ENCODE data around the gene CMTM5.
"Not testable (repeated sequence)": the region's sequence is repeated elsewhere in the genome, so short reads cannot be mapped to it uniquely, and the experiment has no call there.

CMTM5 gene

GRCh38 chr14:23385244-23385641 is 8.4 kb downstream of the CMTM5 start:
- no peak for DNase-seq
- Histone ChIP-seq H3K79me2 (ENCODE audit: insufficient read depth, low read length) (no peaks in the 10 kb centered on the region), H3K9ac (ENCODE audit: low read depth, low read length) (no peak overlapping the region), H3K4me2 (ENCODE audit: insufficient read depth, low read length) (no peak overlapping the region), H3K9me3 (ENCODE audit: insufficient read depth, low read length, severe bottlenecking) (no peaks in the 10 kb centered on the region), H3K27ac (ENCODE audit: low read length) (no peak overlapping the region), H3K36me3 (ENCODE audit: insufficient read depth, low read length) (no peaks in the 10 kb centered on the region), H4K20me1 (ENCODE audit: insufficient read depth, low read length) (peaks cover 3% of the 10 kb centered on the region; the same call in 1 of the 2 replicates), H2AFZ (ENCODE audit: low read depth, low read length) (no peak overlapping the region), H3K27me3 (ENCODE audit: insufficient read depth, low read length, poor library complexity) (peaks cover 15% of the 10 kb centered on the region), H3K4me1 (ENCODE audit: insufficient read depth, low read length) (no peaks in the 10 kb centered on the region), H3K4me3 (ENCODE audit: low read depth in 1 of 2, low read length in 2 of 2) (no peak overlapping the region)
- TF ChIP-seq EZH2 (IDR thresholded peaks at IDR 0.05; ENCODE audit: borderline replicate concordance, low read depth, low read length, severe bottlenecking) (no peak), CTCF (IDR thresholded peaks at IDR 0.05; ENCODE audit: borderline replicate concordance, extremely low read depth, low read length, poor library complexity, severe bottlenecking) (no peak)
- ATAC-seq (ENCODE audit: insufficient read depth, low read depth) = no peak

- H3K4me2 ChIP-seq (ENCODE audit: insufficient read depth, low read length) = no peak overlapping the region
- no peaks in the 10 kb centered on the region for H3K79me2 ChIP-seq (ENCODE audit: insufficient read depth, low read length)
- ATAC-seq (ENCODE audit: insufficient read depth, low read depth) = no peak
- H3K27me3 ChIP-seq (ENCODE audit: insufficient read depth, low read length, poor library complexity) = peaks cover 15% of the 10 kb centered on the region
- H3K9me3 ChIP-seq (ENCODE audit: insufficient read depth, low read length, severe bottlenecking) = no peaks in the 10 kb centered on the region
- no peak overlapping the region for H3K4me3 ChIP-seq (ENCODE audit: low read depth in 1 of 2, low read length in 2 of 2)
- no peaks in the 10 kb centered on the region for H3K4me1 ChIP-seq (ENCODE audit: insufficient read depth, low read length)
- H2AFZ ChIP-seq (ENCODE audit: low read depth, low read length) = no peak overlapping the region
- H3K36me3 ChIP-seq (ENCODE audit: insufficient read depth, low read length) = no peaks in the 10 kb centered on the region
- DNase-seq = no peak
- TF ChIP-seq CTCF (IDR thresholded peaks at IDR 0.05; ENCODE audit: borderline replicate concordance, extremely low read depth, low read length, poor library complexity, severe bottlenecking) = no peak
- no peak for TF ChIP-seq EZH2 (IDR thresholded peaks at IDR 0.05; ENCODE audit: borderline replicate concordance, low read depth, low read length, severe bottlenecking)
- H4K20me1 ChIP-seq (ENCODE audit: insufficient read depth, low read length) = 0 out of 2 replicates have a peak, but pooled peaks cover 3% of the 10 kb centered on the region
- H3K27ac ChIP-seq (ENCODE audit: low read length) = no peak overlapping the region
- H3K9ac ChIP-seq (ENCODE audit: low read depth, low read length) = no peak overlapping the region
These were observed 8.9 kb downstream of the CMTM5 start for GRCh38 chr14:23385642-23386265.

GRCh38 chr14:23386266-23386657 is 9.4 kb downstream of the CMTM5 start:
- H4K20me1 ChIP-seq (ENCODE audit: insufficient read depth, low read length); H2AFZ ChIP-seq (ENCODE audit: low read depth, low read length); ATAC-seq (ENCODE audit: insufficient read depth, low read depth); DNase-seq; H3K4me3 ChIP-seq (ENCODE audit: low read depth in 1 of 2, low read length in 2 of 2); H3K4me1 ChIP-seq (ENCODE audit: insufficient read depth, low read length); H3K4me2 ChIP-seq (ENCODE audit: insufficient read depth, low read length); H3K9me3 ChIP-seq (ENCODE audit: insufficient read depth, low read length, severe bottlenecking); H3K27ac ChIP-seq (ENCODE audit: low read length); H3K9ac ChIP-seq (ENCODE audit: low read depth, low read length); H3K79me2 ChIP-seq (ENCODE audit: insufficient read depth, low read length); H3K36me3 ChIP-seq (ENCODE audit: insufficient read depth, low read length): not testable (repeated sequence)
- H3K27me3 ChIP-seq (ENCODE audit: insufficient read depth, low read length, poor library complexity) = peaks cover 15% of the 10 kb centered on the region

GRCh38 chr14:23386999-23387398 is 10.2 kb downstream of the CMTM5 start:
- H2AFZ ChIP-seq (ENCODE audit: low read depth, low read length) = no peak overlapping the region
- DNase-seq (no peak), ATAC-seq (ENCODE audit: insufficient read depth, low read depth) (no peak)
- H3K27ac ChIP-seq (ENCODE audit: low read length) = no peak overlapping the region
- no peaks in the 10 kb centered on the region for H3K79me2 ChIP-seq (ENCODE audit: insufficient read depth, low read length)
- H3K4me1 ChIP-seq (ENCODE audit: insufficient read depth, low read length) = no peaks in the 10 kb centered on the region
- H3K9ac ChIP-seq (ENCODE audit: low read depth, low read length) = no peak overlapping the region
- no peak overlapping the region for H3K4me2 ChIP-seq (ENCODE audit: insufficient read depth, low read length)
- no peaks in the 10 kb centered on the region for H3K9me3 ChIP-seq (ENCODE audit: insufficient read depth, low read length, severe bottlenecking)
- peaks cover 17% of the 10 kb centered on the region for H3K27me3 ChIP-seq (ENCODE audit: insufficient read depth, low read length, poor library complexity)
- H4K20me1 ChIP-seq (ENCODE audit: insufficient read depth, low read length) = 0 out of 2 replicates have a peak, but pooled peaks cover 3% of the 10 kb centered on the region
- no peak overlapping the region for H3K4me3 ChIP-seq (ENCODE audit: low read depth in 1 of 2, low read length in 2 of 2)
- no peaks in the 10 kb centered on the region for H3K36me3 ChIP-seq (ENCODE audit: insufficient read depth, low read length)
- TF ChIP-seq CTCF (IDR thresholded peaks at IDR 0.05; ENCODE audit: borderline replicate concordance, extremely low read depth, low read length, poor library complexity, severe bottlenecking) = no peak
- TF ChIP-seq EZH2 (IDR thresholded peaks at IDR 0.05; ENCODE audit: borderline replicate concordance, low read depth, low read length, severe bottlenecking) = no peak

All from DND-41 (cell line).